Activated CD8-positive, alpha-beta T cell treated with anti-CD3 and anti-CD28 coated beads for 36 hours (primary cell): ENCODE results near the gene PCDHB5. TPM values are rescaled to one million over a fixed set of nuclear protein-coding genes. Genes with fewer than 3 reads are reported as not detected.
"Not testable (repeated sequence)": the region's sequence is repeated elsewhere in the genome, so short reads cannot be mapped to it uniquely, and the experiment has no call there.

ENCODE experiments used
- ATAC-seq: fragments of 200-7000 bp; cut with Tn5 transposase; one replicate; pipeline ENCODE4 v1.10.0; 2021; ENCODE audit warnings: mild to moderate bottlenecking, moderate library complexity
- CTCF ChIA-PET: fragments of 350-600 bp; sonication (Branson Sonifier 250); formaldehyde crosslinking; loops from one replicate; lab custom pipeline; 2021; ENCODE audit warnings: antibody characterized with exemption; lab: Charles Lee
- POLR2A ChIA-PET: fragments of 350-600 bp; sonication (Branson Sonifier 250); formaldehyde crosslinking; loops from one replicate; lab custom pipeline; 2021; ENCODE audit warnings: antibody characterized with exemption; lab: Charles Lee
- DNase-seq: peaks from one replicate; pipeline ENCODE4 v3.0.0-alpha.2; 2020
- H3K27ac Mint-ChIP-seq: one replicate; pipeline ENCODE4 v1.8.0; 2021; ENCODE audit warnings: mild to moderate bottlenecking, mixed read lengths
- H3K27me3 Mint-ChIP-seq: one replicate; pipeline ENCODE4 v1.8.0; 2021; ENCODE audit warnings: mixed read lengths
- H3K36me3 Mint-ChIP-seq: one replicate; pipeline ENCODE4 v1.8.0; 2021; ENCODE audit warnings: low read depth, mixed read lengths
- H3K4me1 Mint-ChIP-seq: one replicate; pipeline ENCODE4 v1.8.0; 2021; ENCODE audit warnings: low read depth, mixed read lengths
- H3K4me3 Mint-ChIP-seq: one replicate; pipeline ENCODE4 v1.8.0; 2021; ENCODE audit warnings: mild to moderate bottlenecking, moderate library complexity, mixed read lengths
- H3K9me3 Mint-ChIP-seq: one replicate; pipeline ENCODE4 v1.8.0; 2021; ENCODE audit warnings: mixed read lengths
- CTCF ChIP-seq: fragments of 200-600 bp; IDR thresholded peaks from one replicate; pipeline ENCODE4 v1.8.0; 2022; ENCODE audit warnings: antibody characterized with exemption, mild to moderate bottlenecking
- intact Hi-C: fragments of 100-400 bp; cut with micrococcal nuclease; formaldehyde crosslinking; loops from one replicate; pipeline ENCODE4 v1.10.0; 2022
- total RNA-seq, 2 experiments: library from RNA; stranded (reverse); gene quantifications; one replicate each; pipeline ENCODE4 v1.2.3, GENCODE V29; 2021

PCDHB5 gene
- total RNA-seq, 2 experiments from 2014 or later, result not detected

GRCh38 chr5:141100243-141100805 lies 34.7 kb upstream of the PCDHB5 start, which contains the start of gene PCDHB3:
PCDHB3 (plus strand) TSS chr5:141100473; CDS start chr5:141100650, 177 bp downstream.
- H3K27me3 Mint-ChIP-seq, result peaks cover 31% of the 10 kb centered on the region
- ATAC-seq, result peak; percentile 34
- no peak within 1 kb of the TSS for H3K27ac Mint-ChIP-seq
- H3K9me3 Mint-ChIP-seq, result peaks cover 21% of the 10 kb centered on the region
- TF ChIP-seq CTCF, result peak; percentile 59
- peaks cover 7% of the 10 kb centered on the region for H3K36me3 Mint-ChIP-seq
- H3K4me1 Mint-ChIP-seq, result no peaks in the 10 kb centered on the region
- intact Hi-C loops, result no loop called here
- ChIA-PET POLR2A (no interaction called here), CTCF (interaction anchor here (0.9 to 1.3 kb wide), 6 partner anchors 9 to 82 kb away, joined by 3 to 4 read pairs (median 3); partner anchors contain the start of genes PCDHB16 and PCDHB4)
- no peak within 1 kb of the TSS for H3K4me3 Mint-ChIP-seq
- DNase-seq, result peak; percentile 74

- Mint-ChIP-seq H3K4me1 (no peaks in the 10 kb centered on the region), H3K27me3 (peaks cover 26% of the 10 kb centered on the region), H3K4me3 (no peak overlapping the region), H3K36me3 (peaks cover 7% of the 10 kb centered on the region), H3K9me3 (peaks cover 17% of the 10 kb centered on the region), H3K27ac (no peak overlapping the region)
- intact Hi-C loops, result no loop called here
- POLR2A ChIA-PET, result no interaction called here
- DNase-seq, result no peak
- TF ChIP-seq CTCF, result no peak
- no peak for ATAC-seq
- CTCF ChIA-PET, result interaction anchor here (0.9 to 1.3 kb wide), 6 partner anchors 8 to 81 kb away, joined by 3 to 4 read pairs (median 3); partner anchors contain the start of genes PCDHB16 and PCDHB4
Observed at GRCh38 chr5:141101059-141101458, 33.9 kb upstream of the PCDHB5 start.

- DNase-seq, ATAC-seq, intact Hi-C loops, H3K36me3 Mint-ChIP-seq, H3K4me3 Mint-ChIP-seq, CTCF ChIA-PET, POLR2A ChIA-PET, H3K27ac Mint-ChIP-seq, H3K4me1 Mint-ChIP-seq: not testable (repeated sequence)
- peaks cover 17% of the 10 kb centered on the region for H3K9me3 Mint-ChIP-seq
- peaks cover 26% of the 10 kb centered on the region for H3K27me3 Mint-ChIP-seq
Observed at GRCh38 chr5:141102070-141102469, 32.9 kb upstream of the PCDHB5 start.

GRCh38 chr5:141102471-141102870 lies 32.5 kb upstream of the PCDHB5 start:
- H3K9me3 Mint-ChIP-seq, result peaks cover 17% of the 10 kb centered on the region
- peaks cover 26% of the 10 kb centered on the region for H3K27me3 Mint-ChIP-seq
- H3K4me3 Mint-ChIP-seq, H3K36me3 Mint-ChIP-seq, H3K27ac Mint-ChIP-seq, intact Hi-C loops, DNase-seq, CTCF ChIA-PET, H3K4me1 Mint-ChIP-seq, POLR2A ChIA-PET, ATAC-seq: not testable (repeated sequence)

GRCh38 chr5:141105350-141105749 lies 29.7 kb upstream of the PCDHB5 start:
- H3K36me3 Mint-ChIP-seq, result peaks cover 5% of the 10 kb centered on the region
- no peak for TF ChIP-seq CTCF
- H3K27me3 Mint-ChIP-seq, result peaks cover 17% of the 10 kb centered on the region
- ATAC-seq (no peak), DNase-seq (no peak)
- H3K27ac Mint-ChIP-seq, result no peak overlapping the region
- peaks cover 12% of the 10 kb centered on the region for H3K9me3 Mint-ChIP-seq
- POLR2A ChIA-PET, result no interaction called here
- CTCF ChIA-PET, result no interaction called here
- no peaks in the 10 kb centered on the region for H3K4me1 Mint-ChIP-seq
- intact Hi-C loops, result no loop called here
- H3K4me3 Mint-ChIP-seq, result no peak overlapping the region

- H3K9me3 Mint-ChIP-seq, result peaks cover 31% of the 10 kb centered on the region
- no peaks in the 10 kb centered on the region for H3K4me1 Mint-ChIP-seq
- H3K4me3 Mint-ChIP-seq, result no peak overlapping the region
- H3K27ac Mint-ChIP-seq, result no peak overlapping the region
- ATAC-seq (no peak), DNase-seq (no peak)
- POLR2A ChIA-PET, result no interaction called here
- CTCF ChIA-PET, result no interaction called here
- peaks cover 5% of the 10 kb centered on the region for H3K36me3 Mint-ChIP-seq
- intact Hi-C loops, result no loop called here
- H3K27me3 Mint-ChIP-seq, result peaks cover 15% of the 10 kb centered on the region
- no peak for TF ChIP-seq CTCF
Observed at GRCh38 chr5:141119250-141119649, 15.8 kb upstream of the PCDHB5 start.
